H1 (cell line): Measurements from ENCODE around the gene DCP2. TPM values are rescaled to one million over a fixed set of nuclear protein-coding genes. Genes with fewer than 3 reads are reported as not detected.

Source experiments
- CTCF ChIA-PET: fragments of 300-600 bp; sonication (Branson Sonifier 250); formaldehyde crosslinking; loops from one replicate; lab custom pipeline; 2021; ENCODE audit not compliant: partially characterized antibody; lab: Charles Lee
- POLR2A ChIA-PET: fragments of 300-600 bp; sonication (Branson Sonifier 250); formaldehyde crosslinking; loops from one replicate; lab custom pipeline; 2021; ENCODE audit warnings: inconsistent platforms; ENCODE audit not compliant: partially characterized antibody; lab: Charles Lee
- DNase-seq, 2 experiments: peaks; one replicate each; pipeline versions ENCODE4 v3.0.0 to v3.0.0-alpha.2; 2010 to 2022; ENCODE audit warnings: low spot score in 2 of 2, low read depth in 1 of 2, mixed read lengths in 1 of 2
- FAIRE-seq: peaks from 2 replicates; lab custom pipeline; 2011; peaks lifted over from hg19 to GRCh38; lab: Jason Lieb, UNC
- H2AFZ ChIP-seq: 2 replicates; pipeline ENCODE4 v1.8.1; 2012; ENCODE audit warnings: low read length, inconsistent platforms
- H2AK5ac ChIP-seq: 2 replicates; pipeline ENCODE4 v1.6.1; 2013; ENCODE audit warnings: low read depth, low read length
- H2BK120ac ChIP-seq: replicated peaks from 2 replicates; pipeline ENCODE3; 2013; ENCODE audit warnings: low read depth, low read length, inconsistent platforms
- H2BK12ac ChIP-seq: 2 replicates; pipeline ENCODE4 v1.6.1; 2013; ENCODE audit warnings: low read depth, low read length
- H2BK15ac ChIP-seq: 2 replicates; pipeline ENCODE4 v1.6.1; 2013; ENCODE audit warnings: low read length
- H2BK20ac ChIP-seq: 2 replicates; pipeline ENCODE4 v1.6.1; 2013; ENCODE audit warnings: low read length
- H2BK5ac ChIP-seq: 2 replicates; pipeline ENCODE4 v1.6.1; 2013; ENCODE audit warnings: low read depth, low read length
- H3K14ac ChIP-seq: 2 replicates; pipeline ENCODE4 v1.6.1; 2013; ENCODE audit warnings: inconsistent platforms; ENCODE audit not compliant: insufficient read length
- H3K18ac ChIP-seq: 2 replicates; pipeline ENCODE4 v1.6.1; 2013; ENCODE audit warnings: low read length; ENCODE audit errors: extremely low read depth
- H3K23ac ChIP-seq: 2 replicates; pipeline ENCODE4 v1.6.1; 2013; ENCODE audit warnings: inconsistent platforms; ENCODE audit not compliant: insufficient read length
- H3K23me2 ChIP-seq: 2 replicates; pipeline ENCODE4 v1.6.1; 2013; ENCODE audit warnings: low read depth, low read length
- H3K27ac ChIP-seq: 2 replicates; pipeline ENCODE4 v1.6.1; 2011; ENCODE audit warnings: low read depth, low read length, inconsistent platforms
- H3K27me3 ChIP-seq, 4 experiments: replicated peaks in 1 of 4; 1 replicate in 1 of 4; 2 replicates in 3 of 4; pipeline versions ENCODE4 v1.6.1 to v1.8.1; 2011 to 2013; ENCODE audit warnings: low read length in 3 of 4, mild to moderate bottlenecking in 3 of 4, inconsistent platforms in 2 of 4, mixed read lengths in 2 of 4, moderate library complexity in 1 of 4; ENCODE audit not compliant: control insufficient read depth in 3 of 4, insufficient read depth in 3 of 4; ENCODE audit errors: extremely low read depth in 1 of 4
- H3K36me3 ChIP-seq, 4 experiments: 2 replicates each; pipeline versions ENCODE4 v1.6.1 to v1.8.1; 2011 to 2013; ENCODE audit warnings: mild to moderate bottlenecking in 4 of 4, low read length in 3 of 4, moderate library complexity in 2 of 4, control low read depth in 1 of 4, inconsistent platforms in 1 of 4; ENCODE audit not compliant: insufficient read depth in 4 of 4, control insufficient read depth in 2 of 4
- H3K4ac ChIP-seq: replicated peaks from 2 replicates; pipeline ENCODE3; 2013; ENCODE audit warnings: low read length, low read depth, mixed read lengths, inconsistent platforms; ENCODE audit not compliant: insufficient read length
- H3K4me1 ChIP-seq, 4 experiments: replicated peaks in 1 of 4; 1 replicate in 1 of 4; 2 replicates in 3 of 4; pipeline versions ENCODE4 v1.6.1 to v1.8.1; 2011 to 2013; ENCODE audit warnings: low read length in 3 of 4, inconsistent platforms in 2 of 4, mixed read lengths in 1 of 4; ENCODE audit not compliant: insufficient read depth in 4 of 4, control insufficient read depth in 3 of 4
- H3K4me2 ChIP-seq, 2 experiments: 2 replicates each; pipeline versions ENCODE4 v1.6.1 to v1.8.1; 2011 to 2013; ENCODE audit warnings: low read depth in 2 of 2, low read length in 2 of 2, control low read depth in 1 of 2, inconsistent platforms in 1 of 2, mild to moderate bottlenecking in 1 of 2; ENCODE audit not compliant: insufficient read depth in 1 of 2
- H3K4me3 ChIP-seq, 4 experiments: fragments of 200-600, 300-600 bp in 1 of 4; sonication (generic), shearing (Covaris generic), sonication (Bioruptor Twin) in 1 of 4; 2 replicates each; pipeline versions ENCODE4 v1.5.1 to v1.8.1; 2011 to 2016; ENCODE audit warnings: low read length in 4 of 4, low read depth in 3 of 4, control low read depth in 2 of 4, inconsistent platforms in 2 of 4, mild to moderate bottlenecking in 2 of 4, mixed read lengths in 1 of 4, moderate library complexity in 1 of 4; ENCODE audit not compliant: insufficient read depth in 2 of 4; ENCODE audit errors: extremely low read depth in 1 of 4
- H3K56ac ChIP-seq: replicated peaks from 2 replicates; pipeline ENCODE3; 2013; ENCODE audit warnings: low read depth, mild to moderate bottlenecking, mixed read lengths, low read length, inconsistent platforms; ENCODE audit not compliant: insufficient read length
- H3K79me1 ChIP-seq: 2 replicates; pipeline ENCODE4 v1.6.1; 2013; ENCODE audit warnings: low read depth, low read length, control low read depth
- H3K79me2 ChIP-seq, 2 experiments: 2 replicates each; pipeline versions ENCODE4 v1.6.1 to v1.8.1; 2012 to 2013; ENCODE audit warnings: low read length in 2 of 2, mild to moderate bottlenecking in 2 of 2, inconsistent platforms in 1 of 2; ENCODE audit not compliant: insufficient read depth in 2 of 2, control insufficient read depth in 1 of 2
- H3K9ac ChIP-seq, 4 experiments: replicated peaks in 1 of 4; 1 replicate in 1 of 4; 2 replicates in 3 of 4; pipeline versions ENCODE4 v1.6.1 to v1.8.1; 2011 to 2013; ENCODE audit warnings: low read depth in 3 of 4, low read length in 3 of 4, control low read depth in 2 of 4, mild to moderate bottlenecking in 2 of 4, moderate library complexity in 2 of 4, inconsistent platforms in 1 of 4; ENCODE audit errors: extremely low read depth in 1 of 4
- H3K9me3 ChIP-seq, 2 experiments: 2 replicates each; pipeline versions ENCODE4 v1.6.1 to v1.8.1; 2012 to 2013; ENCODE audit warnings: mild to moderate bottlenecking in 2 of 2, moderate library complexity in 2 of 2, control low read depth in 1 of 2, inconsistent platforms in 1 of 2, low read depth in 1 of 2, low read length in 1 of 2, mixed read lengths in 1 of 2; ENCODE audit not compliant: insufficient read depth in 2 of 2
- H4K20me1 ChIP-seq, 2 experiments: replicated peaks in 1 of 2; 2 replicates each; pipeline versions ENCODE3 to v1.8.1; 2011 to 2013; ENCODE audit warnings: inconsistent platforms in 2 of 2, low read length in 2 of 2, mild to moderate bottlenecking in 1 of 2; ENCODE audit not compliant: insufficient read depth in 2 of 2, control insufficient read depth in 1 of 2
- H4K5ac ChIP-seq: 2 replicates; pipeline ENCODE4 v1.6.1; 2013; ENCODE audit warnings: low read length, low read depth, mixed read lengths, inconsistent platforms; ENCODE audit not compliant: insufficient read length
- H4K8ac ChIP-seq: 2 replicates; pipeline ENCODE4 v1.8.0; 2013; ENCODE audit warnings: mild to moderate bottlenecking, moderate library complexity, low read length, inconsistent platforms; ENCODE audit not compliant: insufficient read depth; ENCODE audit errors: extremely low read depth
- H4K91ac ChIP-seq: replicated peaks from 2 replicates; pipeline ENCODE3; 2013; ENCODE audit warnings: low read length, mixed read lengths, inconsistent platforms; ENCODE audit not compliant: insufficient read length
- ATF3 ChIP-seq: IDR thresholded peaks from 2 replicates; pipeline ENCODE4 v1.6.1; 2011; ENCODE audit warnings: low read depth, mild to moderate bottlenecking, low read length; ENCODE audit not compliant: insufficient read depth
- CHD2 ChIP-seq: IDR thresholded peaks from 2 replicates; pipeline ENCODE4 v1.6.1; 2012; ENCODE audit warnings: low read length, improper control_type of control experiment
- MAFK ChIP-seq: IDR thresholded peaks from 2 replicates; pipeline ENCODE4 v1.6.1; 2012; ENCODE audit warnings: low read depth, mild to moderate bottlenecking, improper control_type of control experiment, low read length
- POLR2A ChIP-seq, 2 experiments: IDR thresholded peaks; 1 replicate in 1 of 2; 2 replicates in 1 of 2; pipeline ENCODE4 v1.6.1; 2011; ENCODE audit warnings: low read depth in 2 of 2, low read length in 2 of 2, mild to moderate bottlenecking in 2 of 2; ENCODE audit errors: control extremely low read depth in 1 of 2
- SAP30 ChIP-seq: fragments of 300-600 bp; sonication (generic); IDR thresholded peaks from 2 replicates; pipeline ENCODE4 v1.7.1; 2012; ENCODE audit warnings: low read length, moderate library complexity, mild to moderate bottlenecking, inconsistent platforms; ENCODE audit not compliant: insufficient read depth, insufficient replicate concordance
- WGBS, 2 experiments: shearing (Covaris generic) in 1 of 2; methylation state at CpG; one replicate each; pipeline versions ENCODE4 v1.1.6 to v1.1.7; 2013 to 2015; ENCODE audit warnings: low lambda C conversion rate in 2 of 2, mixed read lengths in 2 of 2, inconsistent platforms in 1 of 2, low coverage in 1 of 2, missing lambda C conversion rate in 1 of 2; ENCODE audit not compliant: insufficient replicate concordance in 2 of 2, insufficient coverage in 1 of 2, insufficient read length in 1 of 2; ENCODE audit errors: extremely low coverage in 1 of 2, missing lambda C conversion rate in 1 of 2; 5-methylcytosine and 5-hydroxymethylcytosine counted together
- polyA plus RNA-seq, 7 experiments: library from polyadenylated mRNA; depleted of rRNA in 3 of 7; stranded (reverse) in 5 of 7; unstranded in 2 of 7; fragments of >200 nt in 5 of 7; fragments of 200-250 nt in 2 of 7; gene quantifications; 1 replicate in 5 of 7; 2 replicates in 1 of 7; 4 replicates in 1 of 7; pipeline versions ENCODE4 v1.2.1 to v1.2.3, GENCODE V29; 2011 to 2013; ENCODE audit warnings: missing spikeins in 2 of 7, mixed read lengths in 2 of 7
- total RNA-seq: library from RNA; stranded (reverse); fragmentation: NEBNext Ultra II Directional; extraction: Animal tissue kit (Norgen Biotek cat#: 25700); gene quantifications from 2 replicates; pipeline ENCODE4 v1.2.1, GENCODE V29; 2021

DCP2 gene
- total and polyA plus RNA-seq, 2 of the 8 experiments (the other 6 are each of a cell fraction or from before 2014, with no cell fraction given) = 14.4 to 162 TPM

GRCh38 chr5:113022661-113023060 is 46.1 kb downstream of the DCP2 start:
- Histone ChIP-seq H3K56ac (no peak overlapping the region), H3K36me3 (peaks cover 0 to 40% (median 14%) of the 10 kb centered on the region in 4 experiments; a peak in 7 of 8 replicates), H2BK5ac (no peak overlapping the region), H3K23me2 (no peaks in the 10 kb centered on the region), H3K4me1 (no peaks in the 10 kb centered on the region), H3K14ac (no peak overlapping the region), H4K20me1 (peaks cover 0 to 2% of the 10 kb centered on the region in 2 experiments), H2BK15ac (no peak overlapping the region), H3K27me3 (no peaks in the 10 kb centered on the region), H2BK120ac (no peak overlapping the region), H2BK12ac (no peak overlapping the region), H3K9me3 (no peaks in the 10 kb centered on the region), H4K8ac (no peak overlapping the region), H3K79me2 (no peaks in the 10 kb centered on the region; a peak in 1 of 4 replicates), H3K4me2 (no peak overlapping the region), H3K27ac (no peak overlapping the region), H2AFZ (no peak overlapping the region), H3K9ac (no peak overlapping the region), H3K4ac (no peak overlapping the region), H4K5ac (no peak overlapping the region), H4K91ac (no peak overlapping the region), H3K18ac (no peak overlapping the region), H3K4me3 (no peak overlapping the region), H2BK20ac (no peak overlapping the region), H3K79me1 (no peaks in the 10 kb centered on the region), H2AK5ac (no peak overlapping the region), H3K23ac (no peak overlapping the region)
- DNase-seq = no peak
- FAIRE-seq = no peak
- ChIA-PET POLR2A (no interaction called here), CTCF (interaction anchor here (1.6 to 1.8 kb wide), 2 partner anchors 16 to 26 kb away, joined by 3 to 10 read pairs; no protein-coding TSS in a partner anchor)
- WGBS, 2 experiments = 98% methylated on average over 2 of the region's 2 CpGs; no CpG with 5 or more reads in 1 of the 2 experiments
- TF ChIP-seq SAP30 = no peak
- no peak for TF ChIP-seq MAFK
- TF ChIP-seq CHD2 = no peak
- TF ChIP-seq ATF3 = no peak
- TF ChIP-seq POLR2A (IDR thresholded peaks at IDR 0.05; ENCODE audit: control extremely low read depth in 1 of 2, low read depth in 2 of 2, low read length in 2 of 2) = peak in 1 of 2 experiments; percentile 37; a peak in 1 of 3 replicates
